GF-D8 (cell line): ENCODE results near the gene TGFBRAP1.

Source experiments
- DNase-seq: peaks from one replicate; lab custom pipeline; 2025; lab: John Stamatoyannopoulos, UW

Gene TGFBRAP1

DNA sequence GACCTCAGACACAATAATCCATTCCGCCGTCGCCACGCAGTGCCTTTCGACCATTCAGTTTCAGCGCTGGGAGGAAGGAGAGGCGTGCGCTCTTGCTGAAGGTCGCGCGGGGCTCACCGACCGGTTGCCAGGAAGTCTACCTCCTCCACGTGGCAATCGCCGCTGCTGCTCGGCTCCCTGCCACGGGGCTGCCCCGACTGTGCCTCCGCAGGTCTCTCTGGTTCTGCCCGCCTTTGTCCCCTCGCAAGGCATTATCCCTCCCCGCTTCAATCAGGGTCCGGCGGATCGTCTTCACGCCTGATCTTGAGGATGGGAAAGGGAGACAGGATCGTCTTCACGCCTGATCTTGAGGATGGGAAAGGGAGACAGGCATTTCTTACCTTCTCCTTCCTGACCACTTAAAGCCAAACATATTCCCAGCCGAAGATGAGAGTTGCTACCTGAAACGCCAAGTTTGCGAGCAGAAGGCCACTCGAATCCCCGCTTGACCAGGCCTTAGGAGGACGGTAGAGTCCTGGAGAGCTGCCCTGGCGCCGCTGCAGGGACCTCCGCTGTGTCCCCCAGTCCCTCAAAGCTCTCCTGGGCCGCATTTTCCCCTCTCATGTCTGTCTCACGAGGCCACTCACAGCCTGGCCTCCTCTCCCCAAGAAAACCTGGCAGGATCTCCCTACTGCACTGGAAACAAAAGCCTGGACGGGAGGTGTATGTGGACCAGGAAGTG, 92.3 kb downstream of the TGFBRAP1 start:
- DNase-seq: no peak

DNA sequence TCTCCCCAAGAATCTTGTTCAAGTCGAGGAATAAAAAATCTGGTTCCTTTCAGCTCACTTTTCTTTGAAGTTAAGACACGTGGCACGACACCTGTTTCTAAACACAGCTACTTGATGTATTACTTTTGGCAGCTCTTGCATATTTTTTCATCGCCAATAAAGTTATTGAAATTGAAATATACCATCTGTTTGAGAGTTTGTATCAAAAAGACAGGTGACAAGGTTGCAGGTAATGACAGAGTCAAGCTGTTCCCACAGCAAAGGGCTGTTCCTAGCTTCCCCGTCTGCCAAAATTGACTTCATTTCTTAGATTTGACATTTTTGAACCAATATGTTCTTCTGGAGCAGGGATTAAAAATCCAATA, 93.5 kb downstream of the TGFBRAP1 start:
- DNase-seq: no peak

DNA sequence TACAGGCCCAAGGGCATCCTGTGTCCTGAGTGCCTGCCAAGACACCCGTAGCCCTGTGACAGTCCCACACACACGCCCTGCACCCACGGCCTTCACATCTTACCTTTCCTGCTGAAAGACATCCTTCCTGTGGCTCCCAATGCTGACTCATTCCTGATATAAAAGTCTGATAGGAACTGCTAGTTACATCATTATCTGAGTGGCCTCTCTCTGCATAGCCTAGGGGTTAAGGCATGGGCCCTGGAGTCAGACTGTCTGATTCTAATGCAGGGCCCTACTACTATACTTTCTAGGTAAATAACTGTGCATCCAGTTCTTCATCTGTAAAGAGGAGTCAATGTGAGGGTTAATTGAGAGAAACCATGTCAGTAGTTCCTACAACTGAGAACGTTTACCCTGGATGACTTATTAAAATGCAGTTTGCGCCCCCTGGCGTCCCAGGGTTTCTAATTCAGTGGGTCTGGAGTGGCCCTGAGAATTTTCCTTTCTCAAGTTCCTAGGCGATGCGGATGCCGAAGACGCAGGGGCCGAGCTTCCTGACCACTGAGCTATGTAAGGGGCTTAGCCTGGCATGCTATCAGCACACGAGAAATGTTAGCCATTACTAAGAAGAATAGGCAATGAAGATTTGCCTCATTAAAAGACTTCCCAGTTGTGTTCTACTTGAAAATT, 94.0 kb downstream of the TGFBRAP1 start:
- peak; percentile 24 for DNase-seq

DNA sequence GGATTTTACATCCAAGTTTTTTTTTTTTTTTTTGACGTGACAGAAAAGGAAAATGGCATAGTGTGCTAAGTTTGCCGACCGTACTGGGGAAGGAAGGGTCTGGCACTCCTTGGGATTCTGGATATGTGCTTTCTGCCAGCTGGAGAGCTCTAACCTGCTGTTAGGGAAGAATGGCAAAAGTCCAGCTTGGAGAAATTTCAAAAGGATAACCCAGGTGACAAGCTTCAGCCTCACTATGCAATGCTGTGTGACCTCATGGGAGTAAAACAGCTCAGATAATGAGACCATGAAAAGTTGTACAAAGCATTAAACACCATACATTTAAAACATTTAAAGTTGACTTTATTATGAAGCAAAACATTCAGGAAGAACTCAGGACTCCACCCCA, 98.3 kb downstream of the TGFBRAP1 start:
- DNase-seq: no peak

DNA sequence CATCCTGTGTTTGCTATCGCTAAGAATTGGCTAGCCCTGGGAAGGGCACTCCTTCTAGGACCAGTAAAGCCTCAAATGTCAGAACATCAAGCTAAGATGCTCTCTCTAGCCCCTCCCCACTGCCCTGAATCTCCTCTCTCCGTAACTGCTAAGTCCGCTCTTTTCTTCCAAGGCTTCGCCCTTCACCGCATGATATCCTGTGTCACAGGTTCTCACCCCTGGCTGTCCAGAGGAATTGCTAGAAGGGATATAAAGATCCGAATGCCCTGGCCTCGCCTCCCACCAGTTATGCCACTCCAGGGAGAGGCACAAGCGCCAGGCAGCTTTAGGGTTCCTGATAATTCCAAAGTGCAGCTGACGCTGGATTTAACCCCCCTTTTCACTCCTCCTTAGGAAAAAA, 105.1 kb downstream of the TGFBRAP1 start:
- no peak for DNase-seq

DNA sequence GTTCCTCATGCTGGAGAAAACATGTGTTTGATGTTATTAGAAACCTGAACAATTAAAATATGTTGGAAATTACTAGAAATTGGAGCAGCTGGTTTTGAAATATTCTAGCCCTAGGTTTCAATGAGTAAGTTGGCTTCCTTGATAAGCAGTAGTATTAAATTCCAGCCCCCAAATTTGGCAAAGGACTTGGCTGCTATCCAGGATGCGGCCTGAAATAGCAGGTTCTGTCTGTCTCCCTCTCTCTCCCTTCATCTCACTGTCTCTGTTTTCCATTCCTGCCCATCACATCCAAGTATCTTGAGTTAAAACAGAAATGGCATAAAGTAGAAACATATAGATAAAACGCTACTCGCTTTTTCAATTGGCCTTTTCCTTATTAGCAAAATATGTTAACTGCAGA, 108.9 kb downstream of the TGFBRAP1 start:
- DNase-seq: no peak

DNA sequence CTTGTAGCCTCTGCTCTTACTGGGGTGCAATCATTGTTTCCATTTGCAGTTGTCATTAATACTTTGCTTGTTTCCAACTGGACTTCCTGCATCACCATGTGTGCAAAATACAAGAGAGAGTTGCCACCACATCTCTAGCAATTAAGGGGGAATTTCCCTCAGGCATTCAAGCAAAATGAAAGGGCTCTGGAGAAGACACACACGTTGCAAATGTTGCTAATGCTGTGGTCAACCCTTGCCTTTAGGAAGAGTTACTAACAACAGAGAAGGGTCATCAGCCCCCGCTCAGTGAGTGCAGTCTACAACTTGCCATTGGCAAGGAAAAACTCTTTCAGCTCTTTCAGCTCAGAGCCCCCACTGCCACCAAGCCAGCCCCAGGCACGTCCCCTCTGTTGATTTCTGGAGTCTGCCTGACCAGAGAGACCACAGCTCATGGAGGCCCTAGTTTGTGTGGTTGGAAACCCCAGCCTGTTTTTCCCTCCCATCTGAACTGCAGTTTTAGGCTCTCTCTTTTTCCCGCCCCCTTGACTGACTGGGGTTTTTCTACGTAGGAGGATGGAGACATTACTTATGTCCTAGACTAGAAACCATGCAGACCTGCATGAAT, 113.8 kb downstream of the TGFBRAP1 start:
- no peak for DNase-seq
